Activated T-cell treated with anti-CD3 and anti-CD28 coated beads for 48 hours (primary cell): ENCODE results near the gene SLC30A1.
"Not testable (repeated sequence)": the region's sequence is repeated elsewhere in the genome, so short reads cannot be mapped to it uniquely, and the experiment has no call there.

Experiments used
- DNase-seq: peaks from one replicate; pipeline ENCODE4 v3.0.0-alpha.2; 2020; ENCODE audit warnings: low read depth

The SLC30A1 gene

GRCh38 chr1:211547710-211548109, 31.3 kb downstream of the SLC30A1 start:
- no peak for DNase-seq

GRCh38 chr1:211546543-211546942, 32.4 kb downstream of the SLC30A1 start:
- DNase-seq: no peak

- no peak for DNase-seq
These were observed 35.9 kb downstream of the SLC30A1 start for GRCh38 chr1:211543025-211543424.

- no peak for DNase-seq
These were observed 37.1 kb downstream of the SLC30A1 start for GRCh38 chr1:211541720-211542477.

- DNase-seq: no peak
These were observed 37.7 kb downstream of the SLC30A1 start for GRCh38 chr1:211541278-211541677.

GRCh38 chr1:211540824-211541223, 38.1 kb downstream of the SLC30A1 start:
- not testable (repeated sequence) for DNase-seq

- no peak for DNase-seq
These were observed 40.7 kb downstream of the SLC30A1 start for GRCh38 chr1:211538287-211538686.

- DNase-seq: no peak
These were observed 41.7 kb downstream of the SLC30A1 start for GRCh38 chr1:211537253-211537652.

GRCh38 chr1:211536606-211537005, 42.4 kb downstream of the SLC30A1 start:
- no peak for DNase-seq

- no peak for DNase-seq
These were observed 43.6 kb downstream of the SLC30A1 start for GRCh38 chr1:211535346-211535745.

GRCh38 chr1:211534545-211535291, 44.2 kb downstream of the SLC30A1 start:
- DNase-seq: no peak

GRCh38 chr1:211532088-211532444, 46.9 kb downstream of the SLC30A1 start:
- DNase-seq: no peak

GRCh38 chr1:211531194-211532087, 47.5 kb downstream of the SLC30A1 start:
- no peak for DNase-seq

- no peak for DNase-seq
These were observed 48.9 kb downstream of the SLC30A1 start for GRCh38 chr1:211530102-211530501.

- DNase-seq: no peak
These were observed 49.5 kb downstream of the SLC30A1 start for GRCh38 chr1:211529453-211529852.

GRCh38 chr1:211529011-211529410, 50.0 kb downstream of the SLC30A1 start:
- no peak for DNase-seq

GRCh38 chr1:211527888-211528287, 51.1 kb downstream of the SLC30A1 start:
- DNase-seq: no peak

- DNase-seq: no peak
These were observed 52.0 kb downstream of the SLC30A1 start for GRCh38 chr1:211527006-211527405.

- DNase-seq: no peak
These were observed 52.9 kb downstream of the SLC30A1 start for GRCh38 chr1:211526101-211526500.

GRCh38 chr1:211525101-211525676, 53.8 kb downstream of the SLC30A1 start:
- DNase-seq: no peak

- no peak for DNase-seq
These were observed 54.4 kb downstream of the SLC30A1 start for GRCh38 chr1:211524521-211524920.

GRCh38 chr1:211522804-211523203, 56.2 kb downstream of the SLC30A1 start:
- DNase-seq: no peak
